GM21390 (cell line): ENCODE data around the gene RPP40.
"Not testable (repeated sequence)": the region's sequence is repeated elsewhere in the genome, so short reads cannot be mapped to it uniquely, and the experiment has no call there.

Experiments used
- ATAC-seq: cut with Tn5 transposase; IDR thresholded peaks from one replicate; pipeline ENCODE4 v1.9.1; 2021; ENCODE audit not compliant: unreplicated experiment

RPP40 gene

DNA sequence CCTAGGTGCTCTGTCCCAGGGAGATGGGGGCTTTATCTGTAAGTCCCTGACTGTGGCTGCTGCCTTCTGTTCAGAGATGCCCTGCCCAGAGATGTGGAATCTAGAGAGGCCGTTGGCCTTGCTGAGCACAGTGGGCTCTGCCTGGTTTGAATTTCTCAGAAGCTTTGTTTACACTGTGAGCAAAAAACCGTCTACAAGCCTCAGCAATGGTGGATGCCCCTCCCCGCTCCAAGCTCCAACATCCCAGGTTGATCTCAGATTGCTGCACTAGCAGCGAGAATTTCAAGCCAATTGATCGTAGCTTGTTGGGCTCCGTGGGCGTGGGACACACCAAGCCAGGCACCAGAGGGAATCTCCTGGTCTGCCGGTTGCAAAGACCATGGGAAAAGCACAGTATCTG is 16.3 kb upstream of the RPP40 start:
- no peak for ATAC-seq

DNA sequence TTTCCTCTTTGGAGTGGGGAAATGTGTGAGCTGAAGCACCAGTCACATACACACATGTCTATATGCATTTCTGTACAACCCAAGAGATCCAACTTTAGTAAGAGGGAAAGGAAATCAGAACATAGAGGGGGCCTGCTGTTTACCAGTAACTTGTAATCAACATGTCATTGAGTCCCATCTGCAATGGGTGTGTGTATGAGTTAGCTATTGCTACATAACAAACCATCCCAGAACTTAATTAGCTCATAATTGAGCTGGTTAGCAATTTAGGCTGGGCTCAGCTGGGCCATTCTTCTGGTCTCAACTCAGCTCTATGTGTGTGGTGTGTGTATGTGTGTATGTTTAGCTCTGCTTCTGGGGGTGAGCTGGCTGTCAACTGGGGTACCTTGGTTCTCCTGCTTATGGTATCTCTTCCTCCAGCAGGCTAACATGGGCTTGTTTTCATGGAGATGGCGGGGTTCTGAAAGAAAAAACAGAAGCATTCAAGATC is 10.3 kb upstream of the RPP40 start:
- ATAC-seq: no peak

GRCh38 chr6:5012519-5012918 is 8.7 kb upstream of the RPP40 start:
- ATAC-seq: no peak

DNA sequence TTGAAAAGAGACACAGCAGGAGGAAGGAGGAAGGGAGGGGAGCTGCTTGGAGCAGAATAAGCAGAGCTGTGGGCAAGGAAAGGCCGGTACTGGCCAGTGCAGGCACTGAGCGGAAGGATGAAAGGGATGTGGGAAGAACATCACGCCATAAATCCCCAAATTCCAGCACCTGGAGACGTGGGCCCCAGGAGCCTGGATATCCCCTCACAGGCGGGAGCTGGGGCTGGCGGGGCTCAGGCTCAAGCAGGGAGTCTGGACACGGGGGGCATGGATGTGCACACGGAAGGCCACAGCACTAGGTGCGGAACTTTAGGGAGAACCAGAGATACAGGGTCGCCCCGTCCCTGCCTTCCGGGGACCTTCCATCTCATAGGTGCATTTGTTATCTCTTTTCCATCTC is 7.5 kb upstream of the RPP40 start:
- ATAC-seq: no peak

GRCh38 chr6:5007531-5007930 is 3.7 kb upstream of the RPP40 start:
- ATAC-seq: no peak

DNA sequence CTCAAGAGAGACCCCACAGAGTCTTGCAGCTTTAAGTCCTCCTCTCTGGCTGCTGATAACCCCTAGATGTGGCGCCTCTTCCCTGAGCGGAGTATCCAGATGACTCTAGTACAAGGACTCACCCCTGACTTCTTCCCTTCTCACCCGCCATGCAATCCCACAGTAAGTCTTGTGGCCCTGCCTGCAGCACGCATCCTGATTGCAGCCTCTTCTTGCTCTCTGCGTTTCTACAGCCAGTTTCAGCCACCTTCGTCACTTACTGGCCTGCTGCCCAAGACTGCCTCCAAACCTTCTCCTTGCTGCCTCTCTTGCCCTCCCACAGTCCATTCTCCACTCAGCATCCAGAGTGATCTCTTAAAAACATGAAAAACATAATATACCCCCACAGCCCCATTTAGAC is 2.4 kb upstream of the RPP40 start:
- ATAC-seq: no peak

GRCh38 chr6:5005038-5005433 is 1.2 kb upstream of the RPP40 start:
- not testable (repeated sequence) for ATAC-seq

DNA sequence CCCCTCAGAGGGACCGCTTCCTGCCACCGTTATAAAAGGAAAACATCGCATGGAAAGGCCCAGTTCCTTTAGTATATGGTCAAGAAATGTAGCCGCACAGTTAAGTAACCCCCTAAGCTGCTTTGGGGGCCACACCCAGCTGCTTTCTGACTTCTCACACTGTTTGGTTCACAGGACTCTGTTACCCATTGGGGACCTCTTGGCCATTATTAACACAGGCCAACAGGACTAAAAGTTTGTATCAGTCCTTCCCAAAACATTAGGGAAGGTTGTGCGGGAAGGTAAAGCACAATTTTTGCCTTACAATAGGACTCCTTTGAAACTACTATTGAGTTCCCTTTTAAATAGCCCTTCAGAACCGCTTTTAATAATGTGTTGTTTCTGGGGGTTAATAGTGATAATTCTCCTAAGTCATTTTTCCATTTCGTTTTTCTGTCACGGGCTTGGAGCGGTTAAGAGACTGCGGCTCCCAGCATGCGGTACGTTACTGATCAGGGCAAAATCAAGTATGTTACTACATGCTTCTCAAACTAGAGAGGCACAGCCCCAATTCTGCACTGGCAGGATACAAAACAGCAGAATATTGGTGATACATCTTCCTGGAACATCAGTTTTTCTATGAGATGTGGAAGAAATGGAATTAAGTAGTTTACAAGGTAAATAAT is 668 bp upstream of the RPP40 start:
- ATAC-seq: no peak

GRCh38 chr6:4999586-4999985 is 4.3 kb downstream of the RPP40 start:
- ATAC-seq: no peak

- no peak for ATAC-seq
Measured at GRCh38 chr6:4997862-4998261, 6.0 kb downstream of the RPP40 start.

DNA sequence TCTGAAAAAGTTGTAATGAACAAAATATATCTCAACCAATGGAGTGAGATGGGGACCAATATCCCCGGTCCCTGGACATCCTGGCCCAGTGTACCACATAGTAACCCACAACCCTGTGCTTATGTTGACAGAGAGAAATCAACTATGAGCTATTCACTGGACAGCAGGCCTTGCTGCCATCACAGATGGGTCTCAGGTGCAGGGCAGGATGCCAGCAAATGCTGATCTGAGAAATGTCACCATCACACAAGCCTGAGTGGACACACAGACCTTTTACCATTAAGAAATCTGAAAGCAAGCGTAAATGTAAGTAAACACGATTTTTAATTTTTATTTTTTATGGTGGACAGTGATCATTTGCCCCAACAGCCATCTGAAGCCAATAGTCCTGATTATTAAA is 9.1 kb downstream of the RPP40 start:
- no peak for ATAC-seq

GRCh38 chr6:4987432-4987831 is 16.4 kb downstream of the RPP40 start:
- no peak for ATAC-seq

- ATAC-seq: no peak
Measured at GRCh38 chr6:4986999-4987398, 16.8 kb downstream of the RPP40 start.

DNA sequence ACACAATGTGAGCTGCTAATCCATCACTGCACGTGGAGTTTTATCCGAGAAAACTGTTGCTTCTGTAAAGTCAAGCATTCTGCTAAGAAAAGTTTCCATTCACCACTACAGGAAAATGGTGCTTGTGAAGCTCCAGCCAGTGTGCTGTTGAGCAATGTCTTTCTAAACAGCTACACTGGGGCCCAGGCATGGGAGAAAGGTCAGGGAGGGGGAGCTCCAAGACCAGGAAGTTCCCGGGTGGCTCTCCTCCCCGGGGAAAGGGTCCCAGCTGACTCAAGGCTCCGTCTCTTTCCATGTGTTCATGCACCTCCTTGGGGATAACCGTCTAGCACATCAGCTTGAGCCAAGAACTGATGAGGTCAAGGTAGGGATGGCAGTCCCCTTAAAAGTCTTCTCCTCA is 20.5 kb downstream of the RPP40 start:
- ATAC-seq: no peak

- ATAC-seq: no peak
Measured at GRCh38 chr6:4981761-4982160, 22.1 kb downstream of the RPP40 start.

DNA sequence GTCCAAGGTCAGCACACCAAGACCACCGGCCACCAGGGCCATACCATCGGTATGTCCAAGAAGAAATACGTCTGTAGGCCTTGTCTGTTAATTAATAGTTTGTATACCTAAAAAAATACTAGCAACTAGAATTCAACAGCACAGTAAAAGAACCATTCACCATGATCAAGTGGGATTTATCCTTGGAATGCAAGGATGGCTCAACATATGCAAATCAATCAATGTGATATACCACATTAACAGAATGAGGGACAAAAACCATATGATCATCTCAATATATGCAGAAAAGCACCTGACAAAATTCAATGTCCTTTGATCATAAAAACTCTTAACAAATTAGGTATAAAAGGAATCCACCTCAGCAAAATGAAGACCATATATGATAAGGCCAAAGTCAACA is 24.4 kb downstream of the RPP40 start:
- no peak for ATAC-seq

GRCh38 chr6:4977468-4977867 is 26.4 kb downstream of the RPP40 start:
- no peak for ATAC-seq

- no peak for ATAC-seq
Measured at GRCh38 chr6:4975506-4975905, 28.3 kb downstream of the RPP40 start.

DNA sequence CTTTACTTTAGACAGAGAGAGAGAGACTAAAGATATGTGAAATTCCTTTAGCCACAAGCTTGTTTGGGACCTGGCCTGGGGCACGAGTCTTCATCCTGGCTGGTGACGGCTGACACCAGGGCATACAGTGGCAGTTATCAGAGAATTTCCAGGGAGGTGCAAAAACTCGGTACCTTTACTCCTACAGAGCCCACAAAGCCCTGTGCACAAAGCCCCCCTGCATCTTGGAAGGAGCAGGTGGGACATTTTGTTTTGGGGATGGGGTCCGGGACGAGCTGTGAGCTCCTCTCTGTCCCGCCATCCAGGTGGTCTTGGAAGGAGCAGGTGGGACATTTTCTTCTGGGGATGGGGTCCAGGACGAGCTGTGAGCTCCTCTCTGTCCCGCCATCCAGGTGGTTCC is 28.9 kb downstream of the RPP40 start:
- no peak for ATAC-seq

DNA sequence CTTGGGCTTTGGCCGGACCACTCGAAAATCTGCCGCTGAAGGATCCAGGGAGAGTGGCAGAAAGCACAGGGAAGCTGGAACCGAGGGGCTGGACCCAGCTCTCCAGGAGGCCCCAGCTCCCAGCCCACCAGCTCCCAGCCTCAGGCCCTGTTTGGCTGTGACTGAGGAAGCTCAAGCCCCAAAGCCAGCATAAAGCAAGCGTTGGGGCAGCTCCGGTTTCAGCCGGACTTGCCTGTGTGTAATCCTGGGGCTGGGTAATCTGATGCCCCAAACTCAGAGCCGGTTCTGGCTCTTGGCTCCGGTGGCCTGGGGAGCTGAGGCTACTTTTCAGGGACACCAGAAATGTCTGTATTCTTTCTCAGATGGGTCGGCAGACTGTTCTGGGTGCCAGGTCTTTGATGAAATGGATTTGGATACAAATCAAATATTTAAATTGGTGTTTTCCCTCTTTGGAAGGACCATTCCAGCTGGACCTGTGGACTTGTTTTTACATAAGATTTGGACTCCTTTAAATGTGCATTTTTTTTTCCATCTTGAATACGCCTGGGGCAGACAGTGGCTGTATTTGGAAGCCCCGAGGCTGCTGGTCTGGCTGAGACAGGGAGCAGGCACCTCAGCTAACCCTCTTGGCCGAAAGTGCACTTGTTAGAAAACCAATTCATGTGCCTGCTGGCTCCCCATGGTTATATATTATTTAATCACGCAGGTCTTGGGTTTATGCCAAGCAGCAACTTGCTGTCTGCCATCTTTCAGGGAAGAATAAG is 29.7 kb downstream of the RPP40 start:
- no peak for ATAC-seq

- ATAC-seq: no peak
Measured at GRCh38 chr6:4973415-4973814, 30.4 kb downstream of the RPP40 start.

DNA sequence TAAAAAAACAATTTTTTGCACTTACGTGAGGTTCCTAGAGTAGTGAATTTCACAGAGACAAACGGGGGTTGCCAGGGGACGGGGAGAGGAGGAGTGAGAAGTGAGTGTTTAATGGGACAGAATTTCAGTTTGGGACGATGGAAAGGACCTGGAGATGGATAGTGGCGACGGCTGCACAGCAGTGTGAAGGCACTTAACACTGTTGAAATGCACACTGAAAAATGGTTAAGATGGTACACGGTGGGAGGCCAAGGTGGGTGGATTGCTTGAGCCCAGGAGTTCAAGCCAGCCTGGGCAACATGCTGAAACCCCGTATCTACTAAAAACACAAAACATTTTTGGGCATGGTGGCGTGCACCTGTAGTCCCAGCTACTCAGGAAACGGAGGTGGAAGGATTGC is 31.4 kb downstream of the RPP40 start:
- ATAC-seq: no peak

DNA sequence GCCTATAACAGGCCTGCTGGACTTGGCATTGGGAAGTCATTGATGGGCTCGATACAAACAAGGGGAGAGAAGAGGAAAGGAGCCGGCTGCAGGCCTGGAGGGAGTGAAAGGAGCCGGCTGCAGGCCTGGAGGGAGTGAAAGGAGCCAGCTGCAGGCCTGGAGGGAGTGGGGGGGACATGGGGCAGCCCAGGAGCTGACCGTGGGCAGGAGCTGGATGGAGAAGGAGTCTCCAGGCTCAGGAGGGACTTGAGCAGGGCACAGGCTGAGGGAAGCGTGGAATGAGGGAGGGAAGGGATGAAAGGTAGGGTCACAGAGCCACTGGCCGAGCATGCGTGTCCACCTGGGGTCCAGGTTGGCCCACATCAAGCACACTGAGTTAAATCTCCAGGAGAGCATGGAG is 32.0 kb downstream of the RPP40 start:
- no peak for ATAC-seq
